HG02798 (cell line): ENCODE results near the gene FIG4.
A peak's percentile ranks its signal among the peaks of the same experiment; 100 is the strongest.
"Not testable (repeated sequence)": the region's sequence is repeated elsewhere in the genome, so short reads cannot be mapped to it uniquely, and the experiment has no call there.

Source experiments
- ATAC-seq: cut with Tn5 transposase; IDR thresholded peaks from one replicate; pipeline ENCODE4 v1.9.1; 2021; ENCODE audit warnings: mild to moderate bottlenecking; ENCODE audit not compliant: unreplicated experiment, poor library complexity

FIG4 gene

GRCh38 chr6:109690737-109691621 lies at the start of gene FIG4, which contains the start of gene AK9:
TSS of gene FIG4 (plus strand) at chr6:109691296. CDS start at chr6:109691436, 140 bp downstream.
TSS of gene AK9 (minus strand) at chr6:109691202. CDS start at chr6:109675745, 15,457 bp downstream.
- peak; percentile 98 for ATAC-seq

- no peak for ATAC-seq
Observed at GRCh38 chr6:109644131-109644530, 47.0 kb upstream of the FIG4 start.

- no peak for ATAC-seq
Observed at GRCh38 chr6:109653264-109653663, 37.8 kb upstream of the FIG4 start.

- no peak for ATAC-seq
Observed at GRCh38 chr6:109655761-109656262, 35.3 kb upstream of the FIG4 start.

GRCh38 chr6:109660526-109661320 lies 30.4 kb upstream of the FIG4 start:
- no peak for ATAC-seq

GRCh38 chr6:109662192-109662591 lies 28.9 kb upstream of the FIG4 start:
- no peak for ATAC-seq

- ATAC-seq, result no peak
Observed at GRCh38 chr6:109669811-109670210, 21.3 kb upstream of the FIG4 start.

- no peak for ATAC-seq
Observed at GRCh38 chr6:109671733-109672132, 19.4 kb upstream of the FIG4 start.

- ATAC-seq, result no peak
Observed at GRCh38 chr6:109672175-109672574, 18.9 kb upstream of the FIG4 start.

- no peak for ATAC-seq
Observed at GRCh38 chr6:109672839-109673238, 18.3 kb upstream of the FIG4 start.

GRCh38 chr6:109676724-109677123 lies 14.4 kb upstream of the FIG4 start:
- no peak for ATAC-seq

- ATAC-seq, result no peak
Observed at GRCh38 chr6:109678240-109678639, 12.9 kb upstream of the FIG4 start.

GRCh38 chr6:109678661-109679505 lies 12.2 kb upstream of the FIG4 start:
- not testable (repeated sequence) for ATAC-seq

- no peak for ATAC-seq
Observed at GRCh38 chr6:109686566-109687265, 4.4 kb upstream of the FIG4 start.

GRCh38 chr6:109687271-109687761 lies 3.8 kb upstream of the FIG4 start:
- no peak for ATAC-seq

- peak; percentile 58 for ATAC-seq
Observed at GRCh38 chr6:109690373-109690736, 741 bp upstream of the FIG4 start.

- peak; percentile 26 for ATAC-seq
Observed at GRCh38 chr6:109693111-109693510, 2.0 kb downstream of the FIG4 start.

GRCh38 chr6:109695468-109695867 lies 4.4 kb downstream of the FIG4 start:
- no peak for ATAC-seq

- ATAC-seq, result no peak
Observed at GRCh38 chr6:109696355-109696754, 5.3 kb downstream of the FIG4 start.
